Limb (tissue), 2 donors: ENCODE data around the gene EGR4.

Experiments
- DNase-seq, 2 donors: peaks; one replicate each; pipeline ENCODE4 v3.0.0-alpha.2; 2016; ENCODE audit errors: extremely low spot score in 2 of 2

Gene EGR4

DNA sequence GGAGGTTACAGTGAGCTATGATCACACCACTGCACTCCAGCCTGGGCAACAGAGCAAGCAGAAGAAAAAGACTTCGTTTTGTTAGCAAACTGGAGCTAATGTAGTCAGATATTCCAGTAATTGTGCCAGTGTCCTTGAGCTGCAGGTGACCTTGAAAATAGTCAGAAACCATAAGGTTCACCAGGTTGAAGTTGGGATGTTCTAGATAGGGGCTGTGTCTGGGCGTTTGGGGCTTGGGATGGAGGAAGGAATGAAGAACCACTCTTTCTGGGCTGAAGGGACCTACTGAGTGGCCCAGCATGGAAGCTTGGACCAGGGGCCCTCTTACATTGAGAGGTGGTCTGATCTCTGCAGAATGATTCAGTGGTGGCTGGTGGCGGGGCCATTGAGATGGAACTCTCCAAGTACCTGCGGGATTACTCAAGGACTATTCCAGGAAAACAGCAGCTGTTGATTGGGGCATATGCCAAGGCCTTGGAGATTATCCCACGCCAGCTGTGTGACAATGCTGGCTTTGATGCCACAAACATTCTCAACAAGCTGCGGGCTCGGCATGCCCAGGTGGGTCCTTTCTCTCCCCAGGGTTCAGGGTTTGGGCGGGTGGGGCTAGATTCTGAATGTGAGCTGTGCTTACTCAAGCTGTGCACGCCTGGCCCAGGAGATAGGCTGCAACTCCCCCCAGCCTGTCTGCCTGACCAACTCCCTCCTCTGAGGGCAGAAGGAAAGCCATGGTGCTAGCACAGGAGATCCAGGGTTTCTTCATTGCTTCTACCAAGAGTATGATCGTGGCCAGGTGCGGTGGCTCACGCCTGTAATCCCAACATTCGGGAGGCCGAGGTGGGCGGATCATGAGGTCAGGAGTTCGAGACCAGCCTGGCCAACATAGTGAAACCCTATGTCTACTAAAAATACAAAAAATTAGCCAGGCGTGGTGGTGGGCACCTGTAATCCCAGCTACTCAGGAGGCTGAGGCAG lies 42.2 kb downstream of the EGR4 start:
- no peak for DNase-seq

GRCh38 chr2:73249636-73250035 lies 43.7 kb downstream of the EGR4 start:
- DNase-seq, result no peak

DNA sequence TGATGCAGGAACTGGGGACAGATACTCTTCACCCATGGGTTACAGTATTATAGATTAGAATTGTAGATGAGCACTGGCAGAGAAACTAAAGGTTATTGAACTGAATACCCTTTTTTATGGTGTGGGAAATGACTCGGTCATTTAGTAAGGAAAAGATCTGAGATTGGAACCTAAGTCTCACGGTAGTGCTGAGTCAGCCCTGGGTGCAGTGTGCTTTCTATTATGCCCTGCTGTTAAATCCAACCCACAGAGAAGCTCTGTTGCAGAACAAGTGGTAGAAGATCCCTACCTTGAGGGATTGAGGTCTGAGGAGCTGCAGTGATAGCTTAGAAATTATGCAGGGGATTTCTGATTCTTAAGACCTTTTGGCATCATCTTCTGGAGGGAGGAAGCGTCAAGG lies 46.5 kb downstream of the EGR4 start:
- DNase-seq, result no peak

DNA sequence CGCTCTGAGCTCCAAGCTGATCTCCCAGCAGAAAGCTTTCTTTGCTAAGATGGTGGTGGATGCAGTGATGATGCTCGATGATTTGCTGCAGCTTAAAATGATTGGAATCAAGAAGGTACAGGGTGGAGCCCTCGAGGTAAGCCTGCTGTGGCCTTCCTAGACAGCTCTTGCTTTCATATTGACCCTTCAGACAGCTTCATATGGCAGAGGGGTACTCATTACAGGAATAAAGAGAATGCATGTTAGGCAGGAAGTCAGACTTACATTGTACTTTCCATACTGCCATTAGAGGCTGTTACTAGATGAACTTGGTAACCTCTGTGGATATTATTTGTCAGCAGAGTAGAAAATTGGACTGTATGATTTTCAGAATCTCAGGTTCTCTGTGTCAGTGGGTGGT lies 48.8 kb downstream of the EGR4 start:
- no peak for DNase-seq

DNA sequence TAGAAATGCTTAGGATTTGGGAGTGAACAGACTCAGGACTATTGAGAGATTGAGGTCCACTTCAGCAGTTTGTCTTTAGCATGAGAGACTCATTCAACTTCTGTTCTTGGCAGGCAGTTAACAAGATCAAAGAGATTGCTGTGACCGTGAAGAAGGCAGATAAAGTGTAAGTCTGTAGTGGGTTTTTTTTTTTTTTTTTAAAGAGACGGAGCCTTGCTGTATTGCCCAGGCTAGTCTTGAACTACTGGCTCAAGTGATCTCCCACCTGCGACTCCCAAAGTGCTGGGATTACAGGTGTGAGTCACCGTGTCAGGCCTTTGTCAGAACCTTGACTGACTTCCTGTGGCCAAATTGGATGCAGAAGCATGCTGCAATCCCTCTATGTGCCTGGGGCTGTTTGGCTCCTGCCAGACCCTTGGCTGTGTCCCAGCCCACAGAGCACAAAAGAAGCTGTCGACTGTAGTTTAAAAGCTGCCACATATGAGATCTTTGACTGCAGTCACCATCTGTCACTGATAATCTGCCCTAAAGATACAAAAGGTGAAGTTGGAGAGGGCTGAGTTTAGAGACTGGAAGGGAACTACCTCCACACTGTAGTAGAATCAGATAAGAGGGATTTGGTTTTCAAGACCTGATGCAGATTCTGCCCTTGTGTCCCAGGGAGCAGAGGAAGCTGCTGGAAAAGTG lies 49.3 kb downstream of the EGR4 start:
- no peak for DNase-seq
